ENCODE measurements around the gene TEAD4. TPM values are rescaled to one million over a fixed set of nuclear protein-coding genes. Genes with fewer than 3 reads are reported as not detected.
A peak's percentile ranks its signal among the peaks of the same experiment; 100 is the strongest.

Gene TEAD4
- total and polyA plus RNA-seq, 9 donors, result 35.5 to 103 (median 86.2) TPM

DNA sequence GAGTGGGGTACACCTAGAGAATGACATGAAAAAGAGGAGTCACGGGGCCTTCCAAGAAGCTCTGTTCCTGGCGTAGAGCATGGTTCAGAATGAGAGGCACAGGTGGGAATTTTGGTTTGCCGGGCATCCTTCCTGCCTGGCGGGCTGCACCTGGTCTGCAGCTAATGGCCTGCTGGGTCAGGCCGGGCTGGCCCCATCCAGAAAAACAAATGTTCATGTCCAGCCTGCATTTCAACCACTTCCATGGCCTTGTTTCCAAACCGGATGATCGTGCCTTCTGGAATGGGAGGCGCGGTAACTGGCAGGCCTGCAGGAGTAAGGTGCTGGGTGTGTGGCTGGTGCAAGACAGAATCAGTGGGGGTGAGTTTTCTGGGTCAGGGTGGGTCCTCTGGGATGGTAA is 14.4 kb downstream of the TEAD4 start:
- no peaks in the 10 kb centered on the region for H3K9me3 ChIP-seq (replicated peaks; ENCODE audit: control insufficient read depth, low read depth, low read length)
- no peaks in the 10 kb centered on the region for H3K27me3 ChIP-seq (ENCODE audit: control insufficient read depth, insufficient read depth, low read length)
- H3K27ac ChIP-seq (ENCODE audit: low read length), result no peak overlapping the region
- peaks cover 18% of the 10 kb centered on the region for H3K4me1 ChIP-seq (ENCODE audit: control insufficient read depth, insufficient read depth, low read length)
- H3K4me3 ChIP-seq (ENCODE audit: low read length), result no peak overlapping the region
- 84% methylated on average over 9 of the region's 9 CpGs for WGBS (ENCODE audit: insufficient coverage)
- H3K36me3 ChIP-seq (ENCODE audit: control insufficient read depth, insufficient read depth, low read length), result peaks cover 16% of the 10 kb centered on the region
- DNase-seq, result no peak

DNA sequence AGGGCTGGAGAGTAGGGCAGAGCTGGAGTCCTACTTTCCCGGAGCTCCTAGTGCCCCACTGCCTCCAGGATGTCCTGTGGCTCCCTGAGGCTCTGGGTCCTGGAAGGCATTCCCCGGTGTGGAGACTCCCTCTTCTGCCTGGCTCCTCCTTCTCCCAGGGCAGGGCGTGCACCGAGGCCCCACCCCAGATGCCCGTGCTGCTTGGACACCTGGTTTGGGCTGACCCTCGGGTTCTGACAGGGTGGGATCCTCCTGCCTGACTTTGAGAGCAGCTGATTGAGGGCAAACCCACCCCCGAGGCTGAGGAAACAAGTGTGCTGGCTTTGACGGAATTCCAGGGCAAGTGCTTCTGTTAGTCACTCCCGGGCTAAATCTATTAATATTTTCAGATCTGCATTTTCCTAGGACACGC is 15.4 kb downstream of the TEAD4 start:
- peaks cover 12% of the 10 kb centered on the region for H3K36me3 ChIP-seq (ENCODE audit: control insufficient read depth, insufficient read depth, low read length)
- WGBS (ENCODE audit: insufficient coverage), result 45% methylated on average over 7 of the region's 10 CpGs
- DNase-seq, result peak; percentile 38
- H3K4me1 ChIP-seq (ENCODE audit: control insufficient read depth, insufficient read depth, low read length), result peaks cover 18% of the 10 kb centered on the region
- H3K27ac ChIP-seq (ENCODE audit: low read length), result peak overlapping the region; percentile 59
- no peaks in the 10 kb centered on the region for H3K27me3 ChIP-seq (ENCODE audit: control insufficient read depth, insufficient read depth, low read length)
- no peaks in the 10 kb centered on the region for H3K9me3 ChIP-seq (replicated peaks; ENCODE audit: control insufficient read depth, low read depth, low read length)
- H3K4me3 ChIP-seq (ENCODE audit: low read length), result no peak overlapping the region

DNA sequence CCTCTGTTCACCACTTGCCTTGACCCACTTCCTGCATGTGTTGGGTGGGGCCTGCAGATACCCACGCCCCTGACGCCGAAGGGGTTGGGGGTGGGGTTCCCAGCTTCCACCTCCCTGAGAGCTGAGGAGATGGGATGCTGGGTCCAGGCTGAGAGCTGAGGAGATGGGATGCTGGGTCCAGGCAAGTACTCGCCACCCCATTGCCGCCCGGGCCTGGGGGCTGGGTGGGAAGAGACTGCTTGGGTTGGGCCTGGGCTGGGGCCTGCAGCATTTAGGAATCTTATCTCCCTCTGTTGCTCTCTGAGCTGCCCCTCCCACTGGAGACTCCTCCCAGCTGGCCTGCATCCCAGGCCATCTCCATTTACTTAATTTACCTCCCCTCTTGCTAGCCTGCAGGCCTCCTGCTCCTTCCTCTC is 17.4 kb downstream of the TEAD4 start:
- Histone ChIP-seq H3K4me1 (ENCODE audit: control insufficient read depth, insufficient read depth, low read length) (peaks cover 25% of the 10 kb centered on the region), H3K4me3 (ENCODE audit: low read length) (no peak overlapping the region), H3K27me3 (ENCODE audit: control insufficient read depth, insufficient read depth, low read length) (no peaks in the 10 kb centered on the region), H3K27ac (ENCODE audit: low read length) (no peak overlapping the region), H3K36me3 (ENCODE audit: control insufficient read depth, insufficient read depth, low read length) (peaks cover 17% of the 10 kb centered on the region), H3K9me3 (replicated peaks; ENCODE audit: control insufficient read depth, low read depth, low read length) (no peaks in the 10 kb centered on the region)
- 53% methylated on average over 2 of the region's 6 CpGs for WGBS (ENCODE audit: insufficient coverage)
- no peak for DNase-seq

DNA sequence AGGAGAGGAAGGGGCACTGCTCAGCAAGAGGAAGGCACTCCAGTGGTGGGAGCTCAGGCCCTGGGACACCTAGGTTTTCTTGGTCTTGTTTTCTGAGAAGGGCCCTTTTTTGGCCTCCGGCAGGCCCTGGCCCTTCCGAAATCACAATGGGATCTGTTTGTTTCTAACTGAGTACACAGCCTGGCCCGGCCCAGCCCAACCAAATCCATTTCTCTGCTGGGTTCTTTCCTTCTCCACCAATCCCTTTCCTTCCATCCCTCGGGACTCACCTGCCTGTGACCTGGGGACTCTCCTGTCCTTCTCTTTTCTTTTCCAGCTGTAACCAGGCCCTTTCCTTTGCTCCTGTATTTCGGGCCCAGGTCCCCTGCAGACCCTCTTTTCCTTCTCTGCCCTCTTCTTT is 18.6 kb downstream of the TEAD4 start:
- no peaks in the 10 kb centered on the region for H3K9me3 ChIP-seq (replicated peaks; ENCODE audit: control insufficient read depth, low read depth, low read length)
- WGBS (ENCODE audit: insufficient coverage), result 78% methylated on average over 3 of the region's 5 CpGs
- no peak overlapping the region for H3K4me3 ChIP-seq (ENCODE audit: low read length)
- no peak for DNase-seq
- H3K4me1 ChIP-seq (ENCODE audit: control insufficient read depth, insufficient read depth, low read length), result peaks cover 37% of the 10 kb centered on the region
- peaks cover 21% of the 10 kb centered on the region for H3K36me3 ChIP-seq (ENCODE audit: control insufficient read depth, insufficient read depth, low read length)
- no peak overlapping the region for H3K27ac ChIP-seq (ENCODE audit: low read length)
- H3K27me3 ChIP-seq (ENCODE audit: control insufficient read depth, insufficient read depth, low read length), result no peaks in the 10 kb centered on the region

DNA sequence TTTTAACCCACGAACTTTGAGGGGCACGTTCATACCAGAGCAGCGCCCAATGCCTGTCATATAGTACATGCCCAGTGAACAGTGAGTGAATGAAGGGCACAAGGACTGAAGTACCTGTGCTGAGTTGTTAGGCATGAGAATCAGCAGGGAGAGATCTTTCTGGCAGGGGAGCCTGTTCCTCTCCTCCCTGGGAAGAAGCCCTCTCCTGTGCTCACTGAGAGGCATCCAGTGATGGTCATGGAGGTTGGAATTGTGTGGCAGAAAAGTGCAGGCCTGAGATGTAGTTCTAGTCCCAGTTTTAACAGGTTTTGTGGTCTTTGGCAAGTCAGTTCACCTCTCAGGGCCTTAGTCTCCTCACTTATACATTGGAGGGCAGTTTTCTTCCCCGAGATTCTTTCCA is 20.6 kb downstream of the TEAD4 start:
- H3K9me3 ChIP-seq (replicated peaks; ENCODE audit: control insufficient read depth, low read depth, low read length), result no peaks in the 10 kb centered on the region
- H3K27ac ChIP-seq (ENCODE audit: low read length), result no peak overlapping the region
- no peaks in the 10 kb centered on the region for H3K27me3 ChIP-seq (ENCODE audit: control insufficient read depth, insufficient read depth, low read length)
- H3K4me3 ChIP-seq (ENCODE audit: low read length), result no peak overlapping the region
- 94% methylated on average over 2 of the region's 4 CpGs for WGBS (ENCODE audit: insufficient coverage)
- DNase-seq, result no peak
- H3K36me3 ChIP-seq (ENCODE audit: control insufficient read depth, insufficient read depth, low read length), result peaks cover 27% of the 10 kb centered on the region
- peaks cover 37% of the 10 kb centered on the region for H3K4me1 ChIP-seq (ENCODE audit: control insufficient read depth, insufficient read depth, low read length)

DNA sequence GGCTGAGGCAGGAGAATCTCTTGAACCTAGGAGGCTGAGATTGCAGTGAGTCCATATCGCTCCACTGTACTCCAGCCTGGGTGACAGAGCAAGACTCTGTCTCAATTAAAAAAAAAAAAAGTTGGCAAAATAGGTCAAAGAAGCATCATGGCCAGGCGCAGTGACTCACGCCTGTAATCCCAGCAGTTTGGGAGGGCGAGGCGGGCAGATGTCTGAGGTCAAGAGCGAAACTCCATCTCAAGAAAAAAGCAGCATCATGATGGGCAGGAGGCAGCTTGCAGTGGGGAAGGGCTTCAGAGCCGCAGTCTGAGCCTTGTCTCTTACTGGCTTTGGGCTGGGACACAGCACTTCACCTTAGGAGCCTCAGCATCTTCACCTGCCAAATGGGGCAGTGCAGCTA is 21.4 kb downstream of the TEAD4 start:
- WGBS (ENCODE audit: insufficient coverage), result 90% methylated on average over 5 of the region's 7 CpGs
- H3K36me3 ChIP-seq (ENCODE audit: control insufficient read depth, insufficient read depth, low read length), result peaks cover 27% of the 10 kb centered on the region
- no peak overlapping the region for H3K4me3 ChIP-seq (ENCODE audit: low read length)
- H3K9me3 ChIP-seq (replicated peaks; ENCODE audit: control insufficient read depth, low read depth, low read length), result no peaks in the 10 kb centered on the region
- no peak for DNase-seq
- no peak overlapping the region for H3K27ac ChIP-seq (ENCODE audit: low read length)
- peaks cover 37% of the 10 kb centered on the region for H3K4me1 ChIP-seq (ENCODE audit: control insufficient read depth, insufficient read depth, low read length)
- no peaks in the 10 kb centered on the region for H3K27me3 ChIP-seq (ENCODE audit: control insufficient read depth, insufficient read depth, low read length)

DNA sequence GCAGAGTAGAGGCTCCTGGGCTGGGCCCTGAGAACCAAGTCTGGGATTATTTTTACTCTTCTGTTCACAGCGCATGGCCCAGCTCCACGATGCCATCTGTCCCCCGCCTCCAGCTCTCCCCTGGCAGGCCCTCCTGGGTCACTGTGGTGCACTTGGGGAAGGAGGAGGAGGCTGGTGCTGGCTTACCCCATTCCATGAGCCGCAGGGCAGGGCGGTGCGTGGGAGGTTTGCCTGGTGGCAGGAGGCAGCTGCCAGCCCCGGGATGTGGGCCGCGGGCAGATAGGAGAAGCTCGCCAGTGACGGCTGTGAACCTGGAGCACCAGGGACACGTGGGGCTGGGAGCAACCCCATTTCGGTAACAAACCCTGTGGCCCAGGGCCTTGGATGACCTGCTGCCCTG is 23.2 kb downstream of the TEAD4 start:
- no peaks in the 10 kb centered on the region for H3K27me3 ChIP-seq (ENCODE audit: control insufficient read depth, insufficient read depth, low read length)
- H3K4me1 ChIP-seq (ENCODE audit: control insufficient read depth, insufficient read depth, low read length), result peaks cover 25% of the 10 kb centered on the region
- no peak overlapping the region for H3K4me3 ChIP-seq (ENCODE audit: low read length)
- H3K27ac ChIP-seq (ENCODE audit: low read length), result no peak overlapping the region
- DNase-seq, result peak; percentile 40
- 86% methylated on average over 13 of the region's 13 CpGs for WGBS (ENCODE audit: insufficient coverage)
- H3K9me3 ChIP-seq (replicated peaks; ENCODE audit: control insufficient read depth, low read depth, low read length), result no peaks in the 10 kb centered on the region
- H3K36me3 ChIP-seq (ENCODE audit: control insufficient read depth, insufficient read depth, low read length), result peaks cover 27% of the 10 kb centered on the region

DNA sequence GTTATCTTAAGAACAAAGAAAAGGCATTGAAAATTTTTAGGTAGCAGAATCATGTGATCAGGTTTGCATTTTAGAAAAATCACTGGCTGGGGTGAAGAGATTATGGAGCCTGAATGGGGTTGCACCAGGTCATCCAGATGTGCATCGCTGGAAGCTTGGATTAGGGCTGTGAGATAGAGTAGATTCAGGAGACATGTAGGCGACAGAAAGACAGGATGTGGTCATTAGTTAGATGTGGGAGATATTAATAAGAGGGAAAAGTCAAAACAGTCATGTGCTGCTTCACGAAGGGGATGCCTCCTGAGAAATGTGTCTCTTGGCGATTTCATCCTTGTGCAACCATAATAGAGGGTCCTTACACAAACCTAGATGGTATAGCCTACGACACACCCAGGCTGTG is 25.1 kb downstream of the TEAD4 start:
- Histone ChIP-seq H3K36me3 (ENCODE audit: control insufficient read depth, insufficient read depth, low read length) (peaks cover 23% of the 10 kb centered on the region), H3K27me3 (ENCODE audit: control insufficient read depth, insufficient read depth, low read length) (no peaks in the 10 kb centered on the region), H3K4me3 (ENCODE audit: low read length) (no peak overlapping the region), H3K4me1 (ENCODE audit: control insufficient read depth, insufficient read depth, low read length) (peaks cover 25% of the 10 kb centered on the region), H3K9me3 (replicated peaks; ENCODE audit: control insufficient read depth, low read depth, low read length) (no peaks in the 10 kb centered on the region), H3K27ac (ENCODE audit: low read length) (no peak overlapping the region)
- 67% methylated on average over 2 of the region's 5 CpGs for WGBS (ENCODE audit: insufficient coverage)
- no peak for DNase-seq

DNA sequence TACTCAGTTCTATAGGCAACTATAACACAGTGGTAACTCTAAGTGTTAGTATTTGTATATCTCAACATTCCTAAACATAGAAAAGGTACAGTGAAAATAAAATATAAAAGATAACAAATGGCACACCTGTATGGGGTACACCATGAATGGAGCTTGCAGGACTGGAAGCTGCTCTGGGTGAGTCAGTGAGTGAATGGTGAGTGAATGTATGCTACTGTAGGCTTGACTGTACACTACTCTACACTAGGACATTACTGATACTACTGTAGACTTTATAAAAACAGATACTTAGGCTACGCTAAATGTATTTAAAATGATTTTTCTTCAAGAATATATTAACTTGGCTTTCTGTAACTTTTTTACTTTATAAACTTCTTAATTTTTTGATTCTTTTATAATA is 25.5 kb downstream of the TEAD4 start:
- H3K36me3 ChIP-seq (ENCODE audit: control insufficient read depth, insufficient read depth, low read length), result peaks cover 19% of the 10 kb centered on the region
- H3K27me3 ChIP-seq (ENCODE audit: control insufficient read depth, insufficient read depth, low read length), result no peaks in the 10 kb centered on the region
- no CpG with 5 or more reads among the region's 1 CpG for WGBS (ENCODE audit: insufficient coverage)
- no peak overlapping the region for H3K27ac ChIP-seq (ENCODE audit: low read length)
- no peak for DNase-seq
- H3K4me1 ChIP-seq (ENCODE audit: control insufficient read depth, insufficient read depth, low read length), result peaks cover 25% of the 10 kb centered on the region
- no peak overlapping the region for H3K4me3 ChIP-seq (ENCODE audit: low read length)
- peaks cover 2% of the 10 kb centered on the region for H3K9me3 ChIP-seq (replicated peaks; ENCODE audit: control insufficient read depth, low read depth, low read length)

DNA sequence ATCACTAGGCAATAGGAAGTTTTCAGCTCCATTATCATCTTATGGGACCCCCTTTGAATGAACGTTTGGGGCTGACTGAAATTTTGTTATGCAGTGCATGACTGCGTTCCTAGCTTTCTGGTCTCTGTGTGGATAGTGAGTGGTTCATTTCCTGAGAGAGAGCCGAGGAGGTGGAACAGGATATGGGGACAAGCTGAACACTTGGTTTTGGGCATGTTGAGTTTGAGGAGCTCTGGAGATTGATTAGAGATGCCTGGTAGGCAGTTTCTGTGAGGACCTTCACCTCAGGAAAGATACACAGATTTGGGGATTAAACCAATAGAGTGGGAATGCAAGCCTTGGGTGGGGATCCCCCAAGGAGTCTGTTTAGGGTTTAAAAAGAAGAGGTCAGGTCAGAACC is 27.7 kb downstream of the TEAD4 start:
- Histone ChIP-seq H3K9me3 (replicated peaks; ENCODE audit: control insufficient read depth, low read depth, low read length) (peaks cover 3% of the 10 kb centered on the region), H3K27ac (ENCODE audit: low read length) (no peak overlapping the region), H3K27me3 (ENCODE audit: control insufficient read depth, insufficient read depth, low read length) (no peaks in the 10 kb centered on the region), H3K36me3 (ENCODE audit: control insufficient read depth, insufficient read depth, low read length) (peaks cover 9% of the 10 kb centered on the region), H3K4me1 (ENCODE audit: control insufficient read depth, insufficient read depth, low read length) (peaks cover 15% of the 10 kb centered on the region), H3K4me3 (ENCODE audit: low read length) (no peak overlapping the region)
- no peak for DNase-seq
- 100% methylated on average over 2 of the region's 3 CpGs for WGBS (ENCODE audit: insufficient coverage)

DNA sequence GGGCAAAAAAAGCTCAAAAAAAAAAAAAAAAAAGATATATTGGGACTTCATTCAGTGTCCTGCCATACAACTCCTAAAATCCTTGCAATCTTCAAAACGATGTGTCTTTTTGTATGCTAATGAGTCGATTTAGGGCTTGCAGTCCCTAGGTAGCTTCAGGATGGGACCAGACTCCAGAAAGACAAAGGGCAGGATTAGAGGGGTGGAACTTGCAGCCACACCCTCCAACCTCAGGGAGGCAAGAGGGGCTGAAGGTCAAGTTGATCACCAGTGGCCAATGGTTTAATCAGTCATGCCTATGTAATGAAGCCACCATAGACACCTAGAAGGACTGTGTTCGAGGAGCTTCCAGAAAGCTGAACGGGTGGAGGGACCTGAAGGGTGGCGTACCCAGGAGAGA is 29.3 kb downstream of the TEAD4 start:
- DNase-seq, result no peak
- WGBS (ENCODE audit: insufficient coverage), result 100% methylated on average over 3 of the region's 5 CpGs
- no peak overlapping the region for H3K4me3 ChIP-seq (ENCODE audit: low read length)

More for the DNA sequence above, 29.3 kb downstream of the TEAD4 start:
- peaks cover 3% of the 10 kb centered on the region for H3K36me3 ChIP-seq (ENCODE audit: control insufficient read depth, insufficient read depth, low read length)
- H3K9me3 ChIP-seq (replicated peaks; ENCODE audit: control insufficient read depth, low read depth, low read length), result peaks cover 3% of the 10 kb centered on the region
- no peaks in the 10 kb centered on the region for H3K27me3 ChIP-seq (ENCODE audit: control insufficient read depth, insufficient read depth, low read length)
- no peak overlapping the region for H3K27ac ChIP-seq (ENCODE audit: low read length)
- peaks cover 8% of the 10 kb centered on the region for H3K4me1 ChIP-seq (ENCODE audit: control insufficient read depth, insufficient read depth, low read length)

Data from muscle of leg (tissue), 11 donors.